K562 (cell line): ENCODE results near the gene CKAP2. TPM values are rescaled to one million over a fixed set of nuclear protein-coding genes. Genes with fewer than 3 reads are reported as not detected.
A peak's percentile ranks its signal among the peaks of the same experiment; 100 is the strongest.

ENCODE experiments used
- ATAC-seq: fragments of 200-7000 bp; cut with Tn5 transposase; 3 replicates; pipeline ENCODE4 v1.9.1; 2020; ENCODE audit warnings: moderate library complexity
- BruUV-seq: library from RNA; stranded (reverse); fragments of 400-500 nt; replicated peaks from 2 replicates; lab custom pipeline; 2021; lab: Mats Ljungman, UMichigan
- CTCF ChIA-PET: fragments of 300-600 bp; formaldehyde crosslinking; extraction: SDS; loops from one replicate; lab custom pipeline; 2021; ENCODE audit warnings: low intra/inter-chr PET ratio; lab: Yijun Ruan, JAX
- POLR2A ChIA-PET: fragments of 300-600, 350-650 bp; sonication (Branson Sonifier 250); formaldehyde crosslinking; extraction: SDS; loops from one replicate; lab custom pipeline; 2021; ENCODE audit warnings: antibody characterized with exemption, inconsistent platforms; lab: Yijun Ruan, JAX
- DNase-seq, 4 experiments: peaks; one replicate each; pipeline versions ENCODE4 v3.0.0 to v3.0.0-alpha.2; 2011 to 2018; ENCODE audit warnings: low spot score in 3 of 4, mixed read lengths in 3 of 4; ENCODE audit errors: extremely low read depth in 1 of 4
- FAIRE-seq: peaks from 2 replicates; lab custom pipeline; 2011; peaks lifted over from hg19 to GRCh38; lab: Jason Lieb, UNC
- H2AFZ ChIP-seq: 2 replicates; pipeline ENCODE4 v1.6.0; 2011; ENCODE audit warnings: low read depth, low read length, control low read depth, inconsistent platforms
- H3K27ac ChIP-seq: fragments of 200-600 bp; 3 replicates; pipeline ENCODE4 v1.8.0; 2011; ENCODE audit warnings: low read depth, mild to moderate bottlenecking, control low read depth, inconsistent platforms, low read length, moderate library complexity, mixed read lengths; ENCODE audit errors: extremely low read depth
- H3K27me3 ChIP-seq, 2 experiments: fragments of 300-600 bp in 1 of 2; 2 replicates in 1 of 2; 3 replicates in 1 of 2; pipeline versions ENCODE4 v1.6.0 to v1.8.0; 2011; ENCODE audit warnings: inconsistent platforms in 2 of 2, low read length in 2 of 2, mild to moderate bottlenecking in 1 of 2, mixed read lengths in 1 of 2, moderate library complexity in 1 of 2; ENCODE audit not compliant: control insufficient read depth in 2 of 2, insufficient read depth in 2 of 2
- H3K36me3 ChIP-seq: fragments of 300-600 bp; 3 replicates; pipeline ENCODE4 v1.8.0; 2011; ENCODE audit warnings: mild to moderate bottlenecking, low read length, inconsistent platforms; ENCODE audit not compliant: control insufficient read depth, insufficient read depth
- H3K4me1 ChIP-seq, 2 experiments: fragments of 200-600 bp in 1 of 2; replicated peaks in 1 of 2; 2 replicates in 1 of 2; 3 replicates in 1 of 2; pipeline versions ENCODE4 v1.5.1 to v1.8.0; 2011; ENCODE audit warnings: inconsistent platforms in 2 of 2, low read length in 2 of 2, mild to moderate bottlenecking in 1 of 2, mixed read lengths in 1 of 2, moderate library complexity in 1 of 2; ENCODE audit not compliant: control insufficient read depth in 2 of 2, insufficient read depth in 2 of 2
- H3K4me2 ChIP-seq: 2 replicates; pipeline ENCODE4 v1.6.1; 2011; ENCODE audit warnings: low read length, control low read depth, inconsistent platforms, mixed read lengths; ENCODE audit not compliant: insufficient read depth
- H3K4me3 ChIP-seq: fragments of 200-600 bp; sonication (generic), shearing (Covaris generic); 2 replicates; pipeline ENCODE4 v1.5.1; 2016; ENCODE audit warnings: control low read depth, inconsistent platforms
- H3K79me2 ChIP-seq: fragments of 200-600 bp; 3 replicates; pipeline ENCODE4 v1.8.0; 2011; ENCODE audit warnings: low read length, inconsistent platforms; ENCODE audit not compliant: control insufficient read depth, insufficient read depth
- H3K9ac ChIP-seq, 2 experiments: 2 replicates each; pipeline versions ENCODE4 v1.6.0 to v1.6.1; 2011; ENCODE audit warnings: low read depth in 2 of 2, low read length in 2 of 2, control low read depth in 1 of 2, inconsistent platforms in 1 of 2, mild to moderate bottlenecking in 1 of 2, mixed read lengths in 1 of 2; ENCODE audit not compliant: insufficient read depth in 1 of 2
- H3K9me1 ChIP-seq: one replicate; pipeline ENCODE4 v1.6.0; 2011; ENCODE audit warnings: inconsistent platforms, mild to moderate bottlenecking, low read length, moderate library complexity; ENCODE audit not compliant: control insufficient read depth, insufficient read depth
- H3K9me3 ChIP-seq: replicated peaks from 2 replicates; pipeline ENCODE4 v1.5.1; 2011; ENCODE audit warnings: low read depth, low read length, inconsistent platforms; ENCODE audit not compliant: control insufficient read depth, insufficient read depth
- H4K20me1 ChIP-seq: replicated peaks from 2 replicates; pipeline ENCODE4 v1.6.1; 2011; ENCODE audit warnings: low read length, inconsistent platforms, mixed read lengths; ENCODE audit not compliant: control insufficient read depth, insufficient read depth
- HNRNPLL ChIP-seq: fragments of 200-400 bp; formaldehyde crosslinking; IDR thresholded peaks from 2 replicates; pipeline ENCODE4 v1.6.1; 2017; ENCODE audit warnings: low read length, low read depth, mild to moderate bottlenecking; ENCODE audit not compliant: poor library complexity, severe bottlenecking
- KLF1 ChIP-seq: fragments of 450-650 bp; IDR thresholded peaks from 2 replicates; pipeline ENCODE4 v1.6.1; 2016; ENCODE audit warnings: missing genetic modification characterization, missing compliant biosample characterization
- L3MBTL2 ChIP-seq: fragments of 450-650 bp; IDR thresholded peaks from 2 replicates; pipeline ENCODE4 v1.6.1; 2016; ENCODE audit warnings: mild to moderate bottlenecking, moderate library complexity
- MEIS2 ChIP-seq: fragments of 450-650 bp; IDR thresholded peaks from 2 replicates; pipeline ENCODE4 v1.6.1; 2014; ENCODE audit warnings: mild to moderate bottlenecking; ENCODE audit not compliant: partially characterized antibody
- NFE2 ChIP-seq: IDR thresholded peaks from 2 replicates; pipeline ENCODE4 v1.6.1; 2014; ENCODE audit warnings: antibody characterized with exemption, low read depth
- PHF8 ChIP-seq: fragments of 200-600 bp; sonication (generic); IDR thresholded peaks from 2 replicates; pipeline ENCODE4 v1.6.1; 2012; ENCODE audit warnings: mixed run types, mild to moderate bottlenecking, inconsistent platforms, low read length, moderate library complexity, borderline replicate concordance
- RBBP5 ChIP-seq: fragments of 200-600 bp; sonication (generic); IDR thresholded peaks from 2 replicates; pipeline ENCODE4 v1.6.1; 2012; ENCODE audit warnings: borderline replicate concordance, mild to moderate bottlenecking, low read length, control low read depth, inconsistent platforms; ENCODE audit not compliant: insufficient read depth, poor library complexity, severe bottlenecking
- RBFOX2 ChIP-seq: fragments of 200-400 bp; formaldehyde crosslinking; IDR thresholded peaks from 2 replicates; pipeline ENCODE4 v1.6.1; 2017; ENCODE audit warnings: low read depth, mild to moderate bottlenecking, low read length, moderate library complexity
- SAP30 ChIP-seq: fragments of 200-600 bp; sonication (generic); IDR thresholded peaks from 2 replicates; pipeline ENCODE4 v1.6.1; 2012; ENCODE audit warnings: borderline replicate concordance, low read depth, mild to moderate bottlenecking, moderate library complexity, low read length, control low read depth, inconsistent platforms; ENCODE audit not compliant: insufficient read depth, poor library complexity, severe bottlenecking
- SIN3A ChIP-seq, 2 experiments: fragments of 150-350 bp in 1 of 2; IDR thresholded peaks; 2 replicates each; pipeline ENCODE4 v1.6.1; 2011 to 2016; ENCODE audit warnings: borderline replicate concordance in 2 of 2, low read depth in 2 of 2, low read length in 2 of 2, mild to moderate bottlenecking in 2 of 2, moderate library complexity in 2 of 2; ENCODE audit not compliant: control insufficient read depth in 1 of 2
- ZBTB34 ChIP-seq: fragments of 250-450 bp; sonication (Bioruptor Pico); IDR thresholded peaks from 2 replicates; pipeline ENCODE4 v1.8.0; 2021; ENCODE audit warnings: mild to moderate bottlenecking, moderate library complexity
- ZNF408 ChIP-seq: fragments of 250-450 bp; sonication (Bioruptor Pico); IDR thresholded peaks from 2 replicates; pipeline ENCODE4 v1.4.0; 2020; ENCODE audit warnings: low read depth, mild to moderate bottlenecking, moderate library complexity
- WGBS: fragments of 100-300 bp; shearing (Covaris generic); methylation state at CpG from one replicate; pipeline ENCODE4 v1.1.6; 2016; ENCODE audit warnings: low coverage, mixed read lengths; ENCODE audit not compliant: insufficient coverage; ENCODE audit errors: missing lambda C conversion rate; 5-methylcytosine and 5-hydroxymethylcytosine counted together
- in situ Hi-C: fragments of 300-500 bp; cut with MboI; formaldehyde crosslinking; loops from 4 replicates; pipeline ENCODE4 v1.15.0; 2018; ENCODE audit warnings: inconsistent platforms, mixed read lengths
- intact Hi-C: fragments of 100-400 bp; cut with micrococcal nuclease; formaldehyde crosslinking; loops from 2 replicates; pipeline ENCODE4 v1.14.2; 2022
- polyA plus RNA-seq, 8 experiments: library from polyadenylated mRNA; depleted of rRNA in 4 of 8; stranded (reverse) in 5 of 8; unstranded in 3 of 8; fragments of >200 nt; fragmentation: Nextera tagmentation in 2 of 8; fragmentation: Illumina TruSeq in 1 of 8; extraction: Ambion mirVana in 2 of 8; extraction: Trizol in 1 of 8; gene quantifications; 2 replicates each; pipeline versions ENCODE4 v1.2.1 to v1.2.3, GENCODE V29; 2011 to 2014; ENCODE audit warnings: inconsistent platforms in 1 of 8, missing spikeins in 1 of 8
- total RNA-seq, 7 experiments: library from RNA; depleted of rRNA in 6 of 7; stranded (reverse); fragments of >200 nt in 6 of 7; fragmentation: Illumina TruSeq in 2 of 7; extraction: Trizol in 2 of 7; gene quantifications; 2 replicates each; pipeline versions ENCODE4 v1.2.1 to v1.2.3, GENCODE V29; 2011 to 2021; ENCODE audit warnings: low replicate concordance in 1 of 7

Gene CKAP2
- total and polyA plus RNA-seq, 9 of the 15 experiments (the other 6 are each of a cell fraction or from before 2014, with no cell fraction given): 21.9 to 63.5 (median 34.8) TPM

DNA sequence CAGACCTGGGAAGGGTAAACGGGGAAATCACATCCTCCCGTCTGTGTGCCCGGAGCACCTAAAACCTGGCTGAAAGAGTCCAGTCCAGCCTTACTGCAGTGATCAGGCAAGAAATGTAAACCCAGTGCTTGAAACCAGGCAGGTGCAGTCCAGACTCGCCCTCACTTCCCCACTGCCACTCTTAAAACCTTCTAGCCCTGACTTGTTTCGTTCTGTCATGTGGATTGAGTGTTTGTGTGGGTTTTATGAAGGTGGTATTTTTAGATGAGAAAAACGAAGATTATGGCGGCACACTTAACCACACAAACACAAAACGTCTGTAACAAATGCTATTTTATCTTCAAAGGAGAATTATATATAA, 839 bp upstream of the CKAP2 start:
- ChIA-PET CTCF (no interaction called here), POLR2A (no interaction called here)
- H4K20me1 ChIP-seq: no peaks in the 10 kb centered on the region
- peaks cover 24% of the 10 kb centered on the region for H3K36me3 ChIP-seq
- in situ Hi-C loops: no loop called here
- H3K27me3 ChIP-seq: no peaks in the 10 kb centered on the region
- H3K9me3 ChIP-seq: no peaks in the 10 kb centered on the region; the same call in 1 of the 2 replicates
- peak overlapping the region; percentile 88 to 92 for H3K9ac ChIP-seq
- 0% methylated on average over 8 of the region's 8 CpGs for WGBS
- peak overlapping the region; percentile 98 for H2AFZ ChIP-seq
- no peaks in the 10 kb centered on the region for H3K9me1 ChIP-seq
- peak overlapping the region; percentile 99 for H3K4me2 ChIP-seq
- no peak for FAIRE-seq
- intact Hi-C loops: loop anchor here (10.0 kb wide), 3 partner anchors 200 to 460 kb away; partner anchors contain the start of genes NEK3 and SUGT1
- peak overlapping the region; percentile 82 for H3K27ac ChIP-seq
- BruUV-seq: no TSS peak
- peaks cover 3 to 13% of the 10 kb centered on the region in 2 experiments; a peak in 4 of 5 replicates for H3K4me1 ChIP-seq
- DNase-seq: peak in 2 of 4 experiments; percentile 11 to 39
- TF ChIP-seq NFE2 (0 out of 2 replicates have a peak, but pooled peaks have one; percentile 9), ZBTB34 (no peak)
- H3K4me3 ChIP-seq: peak overlapping the region; percentile 77
- ATAC-seq: peak; percentile 11
- peaks cover 47% of the 10 kb centered on the region for H3K79me2 ChIP-seq

DNA sequence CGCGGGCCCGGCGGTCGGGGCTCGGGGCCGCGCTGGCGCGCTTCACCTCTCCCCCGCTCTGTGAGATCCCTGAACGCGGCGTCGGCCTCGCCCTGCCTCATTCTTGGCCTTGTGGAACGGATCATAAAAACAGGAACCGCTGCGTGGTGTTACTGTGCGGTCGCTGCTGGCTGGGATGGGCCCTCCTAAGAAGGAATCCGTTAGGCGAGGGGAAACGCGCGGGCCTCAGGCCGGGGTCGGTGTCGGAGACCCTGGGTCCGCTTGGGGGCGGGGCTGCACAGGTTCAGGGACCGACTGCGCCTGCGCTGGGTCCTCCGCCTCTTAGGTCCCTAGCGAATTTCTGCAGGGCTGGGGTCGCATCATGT, 381 bp downstream of the CKAP2 start:
- H3K79me2 ChIP-seq: peaks cover 40% of the 10 kb centered on the region
- peak overlapping the region; percentile 82 for H3K27ac ChIP-seq
- peaks cover 34% of the 10 kb centered on the region for H3K36me3 ChIP-seq
- no TSS peak for BruUV-seq
- H3K4me2 ChIP-seq: peak overlapping the region; percentile 99
- peak overlapping the region; percentile 77 for H3K4me3 ChIP-seq
- DNase-seq (peak; percentile 67 to 84 (median 74)), FAIRE-seq (no peak), ATAC-seq (peak; percentile 76)
- no peaks in the 10 kb centered on the region for H3K27me3 ChIP-seq
- H4K20me1 ChIP-seq: no peaks in the 10 kb centered on the region
- peaks cover 3 to 8% of the 10 kb centered on the region in 2 experiments; a peak in 3 of 5 replicates for H3K4me1 ChIP-seq
- under 1% methylated on average over 22 of the region's 37 CpGs for WGBS
- H3K9me1 ChIP-seq: no peaks in the 10 kb centered on the region
- intact Hi-C loops (loop anchor here (10.0 kb wide), 3 partner anchors 199 to 461 kb away; partner anchors contain the start of genes NEK3 and SUGT1), in situ Hi-C loops (no loop called here)
- peak overlapping the region; percentile 98 for H2AFZ ChIP-seq
- H3K9me3 ChIP-seq: no peaks in the 10 kb centered on the region; the same call in 1 of the 2 replicates
- CTCF ChIA-PET: no interaction called here
- POLR2A ChIA-PET: interaction anchor here (0.6 to 0.7 kb wide), 2 partner anchors 88 to 283 kb away, joined by 3 read pairs; no protein-coding TSS in a partner anchor
- H3K9ac ChIP-seq: peak overlapping the region; percentile 91 to 92
- TF ChIP-seq RBBP5: peak; percentile 51
- TF ChIP-seq KLF1 (tag): no peak
- TF ChIP-seq MEIS2: peak; percentile 24
- TF ChIP-seq L3MBTL2: peak; percentile 53; the same call in 1 of the 2 replicates
- TF ChIP-seq PHF8: peak; percentile 59
- TF ChIP-seq HNRNPLL: peak; percentile 54
- no peak for TF ChIP-seq ZNF408 (CRISPR knock-in tag)
- TF ChIP-seq SIN3A (IDR thresholded peaks at IDR 0.05; ENCODE audit: borderline replicate concordance in 2 of 2, control insufficient read depth in 1 of 2, low read depth in 2 of 2, low read length in 2 of 2): peak in 1 of 2 experiments; percentile 34; a peak in 1 of 4 replicates
- TF ChIP-seq SAP30: peak; percentile 50
- TF ChIP-seq RBFOX2: peak; percentile 94
